ENCODE results near the gene TCP10L. TPM values are rescaled to one million over a fixed set of nuclear protein-coding genes. Genes with fewer than 3 reads are reported as not detected.

Gene TCP10L
- total RNA-seq, 1 donor from 2014 or later, result 2.0 TPM

GRCh38 chr21:32525282-32525681 is 60.0 kb downstream of the TCP10L start:
- FAIRE-seq (no peak), DNase-seq (ENCODE audit: low spot score in 2 of 2) (no peak)

- no peak for FAIRE-seq
- no peak for DNase-seq (ENCODE audit: low spot score in 2 of 2)
Observed at GRCh38 chr21:32523988-32524719, 61.2 kb downstream of the TCP10L start.

Small RNA genes lying within 50 kb of the gene (small RNA-seq; reads per million reads assigned to genes)
- gene RF00438 (not detected), gene RNA5SP490 (not detected)

Other genes with a start within 250 kb of the TCP10L start
- gene URB1, start 192.5 kb downstream of the TCP10L start, total RNA-seq, result 14.3 TPM
- 2.4 TPM for gene EVA1C, start 172.8 kb downstream of the TCP10L start, total RNA-seq
- gene CFAP298, start 26.9 kb upstream of the TCP10L start, total RNA-seq, result 16.3 TPM
- 13.0 TPM for gene SYNJ1, start 142.5 kb upstream of the TCP10L start, total RNA-seq
- gene PAXBP1, start 186.2 kb upstream of the TCP10L start, total RNA-seq, result 47.7 TPM